Kidney capillary endothelial cell (primary cell): ENCODE measurements around the gene MYOM1.

ENCODE experiments used
- DNase-seq: peaks from one replicate; pipeline ENCODE4 v3.0.0-alpha.2; 2018; ENCODE audit warnings: low spot score

Gene MYOM1

DNA sequence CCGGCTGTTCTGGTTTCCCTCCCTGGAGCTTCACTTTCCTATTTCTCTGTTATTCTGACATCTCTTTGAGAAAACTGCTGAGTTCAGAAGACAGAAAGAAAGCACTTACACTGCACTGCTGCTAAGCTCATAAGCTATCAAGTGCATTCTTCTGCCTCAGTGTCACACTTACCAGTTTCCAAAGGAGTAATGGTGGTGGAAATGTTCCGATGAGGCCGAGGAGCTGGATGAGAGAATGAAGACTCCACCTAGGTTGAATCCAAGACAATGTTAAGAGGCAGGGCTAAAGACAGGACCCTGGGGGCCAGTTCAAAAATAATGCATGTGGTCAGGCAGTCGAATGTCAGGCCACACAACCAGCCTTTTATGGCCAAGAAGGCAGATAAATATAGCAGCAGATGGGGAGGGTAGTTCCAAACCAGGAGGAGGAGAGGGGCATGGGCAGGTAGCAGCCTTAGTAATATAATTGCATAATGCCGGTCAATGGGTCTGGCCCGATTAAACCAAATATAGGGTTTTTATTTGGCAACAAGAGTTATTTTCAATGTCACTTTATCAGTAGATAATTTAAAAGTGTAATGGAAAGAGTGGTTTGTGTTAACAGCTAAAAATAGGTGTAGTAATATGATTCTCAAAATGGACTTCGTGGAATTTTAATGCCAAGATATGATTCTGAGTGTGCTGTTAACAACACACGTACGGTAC, at the start of gene MYOM1:
Gene MYOM1 (minus strand): TSS at position 338 of the 705 bp plus-strand sequence. CDS start 4,745 bp downstream, outside the sequence.
- DNase-seq = no peak

DNA sequence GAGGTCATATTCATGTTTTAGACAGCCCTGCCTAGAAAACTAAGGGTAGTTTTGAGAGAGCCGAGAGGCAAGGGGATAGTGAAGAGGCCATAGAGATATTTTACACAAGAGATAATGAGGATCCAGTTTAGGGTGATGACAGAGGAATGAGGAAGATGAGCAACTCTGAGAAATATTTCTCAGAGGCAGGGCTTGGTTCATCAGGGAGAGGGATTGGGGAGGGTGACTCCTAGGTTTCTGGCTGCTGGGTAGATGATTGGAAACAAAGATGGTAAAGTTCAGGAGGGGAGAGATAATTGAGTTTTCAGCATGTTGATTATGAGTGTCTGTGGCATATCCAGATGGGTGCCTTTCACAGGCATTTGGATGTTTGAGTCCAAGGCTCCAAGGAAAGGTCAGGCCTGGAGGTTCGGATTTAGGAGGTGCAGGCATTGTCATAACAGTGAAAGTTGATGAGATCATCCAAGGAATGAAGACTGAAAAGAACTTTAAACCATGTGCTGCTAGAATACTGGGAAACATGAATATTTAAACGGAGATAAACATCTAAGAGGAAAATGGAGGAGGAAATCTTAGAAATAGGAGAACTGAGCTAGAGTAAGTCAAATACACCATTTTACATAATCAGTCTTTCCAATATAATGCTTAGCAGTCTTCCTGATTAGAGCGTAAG, 49.6 kb upstream of the MYOM1 start:
- DNase-seq = no peak

DNA sequence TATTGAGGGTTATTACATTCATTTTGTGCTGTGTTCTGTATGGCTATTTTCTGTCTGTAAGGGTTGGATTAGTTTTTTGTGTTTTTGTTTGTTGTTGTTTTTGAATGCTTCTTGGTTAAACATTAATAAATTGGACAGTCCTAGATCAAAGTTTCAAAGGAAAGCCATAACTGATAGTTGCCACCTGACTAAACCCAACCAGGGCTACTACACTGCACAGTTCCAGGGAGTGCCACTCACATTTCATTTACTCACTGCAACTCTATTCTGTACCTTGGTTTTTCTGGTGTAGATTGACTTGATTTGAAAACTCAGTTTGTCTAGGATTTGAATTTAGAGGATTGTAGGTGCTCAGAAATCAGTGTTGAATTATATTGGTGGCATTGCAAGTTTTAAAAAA, 48.5 kb upstream of the MYOM1 start:
- DNase-seq = no peak

GRCh38 chr18:3266062-3266608, 46.4 kb upstream of the MYOM1 start:
- no peak for DNase-seq

DNA sequence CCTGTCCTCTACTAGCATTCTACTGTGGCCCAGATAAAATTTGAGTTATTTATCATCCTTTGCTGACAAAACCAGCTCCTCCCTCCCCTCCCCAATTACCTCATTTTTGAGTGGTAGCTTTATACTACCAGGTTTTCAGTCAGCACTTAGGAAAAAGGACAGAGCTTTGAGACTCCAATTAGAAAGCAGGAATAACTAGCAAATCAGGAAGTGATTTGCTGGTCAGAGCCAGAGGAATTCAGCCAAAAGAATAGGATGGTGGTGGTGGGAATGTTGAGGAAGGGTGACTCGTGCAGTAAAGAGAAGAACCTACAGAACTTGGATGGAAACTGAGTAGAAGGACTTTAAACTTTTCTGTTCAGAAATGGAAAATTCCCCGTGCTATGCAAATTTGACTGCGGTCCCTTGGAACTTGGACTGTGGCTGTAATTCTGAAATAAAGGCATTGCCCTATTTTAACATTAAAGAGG, 45.8 kb upstream of the MYOM1 start:
- no peak for DNase-seq

DNA sequence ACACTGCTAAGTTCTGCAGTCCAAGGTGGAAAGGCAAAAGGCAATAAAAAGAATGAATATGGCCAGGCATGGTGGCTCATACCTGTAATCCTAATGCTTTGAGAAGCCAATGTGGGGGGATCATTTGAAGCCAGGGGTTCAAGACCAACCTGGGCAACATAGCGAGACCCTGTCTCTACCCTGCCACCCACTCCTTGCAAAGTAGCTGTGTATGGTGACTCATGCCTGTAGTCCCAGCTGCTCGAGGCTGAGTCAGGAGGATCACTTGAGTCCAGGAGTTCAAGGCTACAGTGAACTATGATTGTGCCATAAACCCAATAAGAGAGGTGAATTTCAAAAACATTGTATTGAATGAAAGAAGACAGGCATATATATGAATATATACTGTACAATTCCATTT, 44.6 kb upstream of the MYOM1 start:
- no peak for DNase-seq

GRCh38 chr18:3263132-3263700, 43.4 kb upstream of the MYOM1 start:
- no peak for DNase-seq

DNA sequence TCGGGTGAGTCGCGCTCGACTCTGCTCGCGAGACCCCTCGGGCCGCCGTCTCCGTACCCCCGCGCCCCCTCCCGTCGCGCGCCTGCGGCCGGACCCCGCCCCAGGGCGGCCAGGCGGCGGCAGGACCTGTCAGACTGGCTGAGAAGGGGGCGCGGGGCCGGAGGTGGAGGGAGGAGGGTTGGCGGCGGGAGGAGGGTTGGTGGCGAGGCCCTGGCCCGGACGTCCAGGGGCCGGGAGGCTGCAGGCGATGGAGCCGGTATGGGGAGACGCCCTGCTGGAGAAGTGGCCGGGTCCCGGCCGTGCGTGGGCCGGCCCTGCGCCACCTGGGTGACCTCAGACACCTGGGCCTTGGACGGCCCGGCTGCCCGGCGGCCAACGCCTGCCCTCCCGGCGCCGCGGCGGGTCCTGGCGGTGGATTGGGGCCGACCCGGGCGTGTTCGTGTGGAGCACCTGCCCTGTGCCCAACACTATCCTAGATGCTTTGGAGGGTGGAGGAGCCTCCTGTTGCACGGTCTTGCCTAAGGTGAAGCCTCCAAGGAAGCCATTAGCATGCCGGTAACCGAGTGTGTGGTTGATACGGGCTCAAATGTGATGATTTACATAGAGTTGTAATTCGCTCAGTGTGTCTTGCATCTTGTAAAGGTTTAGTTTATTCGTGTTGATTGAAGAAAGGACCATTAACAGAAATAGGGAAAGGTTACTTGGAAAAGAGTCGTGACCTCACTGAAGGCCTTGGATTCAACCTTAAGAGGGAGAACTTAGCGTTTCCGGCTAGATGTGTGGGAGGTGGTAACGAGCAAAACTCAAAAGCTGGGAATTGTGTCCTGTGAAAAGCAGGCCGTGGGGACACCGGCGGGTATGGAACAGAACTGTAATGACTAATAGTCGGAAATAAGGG, 42.7 kb upstream of the MYOM1 start:
- no peak for DNase-seq

- DNase-seq = peak; percentile 76
These were observed 41.8 kb upstream of the MYOM1 start, which contains the start of gene MYL12B for GRCh38 chr18:3261373-3262233. MYL12B (plus strand) TSS chr18:3262133; CDS start chr18:3272899, 10,766 bp downstream.

DNA sequence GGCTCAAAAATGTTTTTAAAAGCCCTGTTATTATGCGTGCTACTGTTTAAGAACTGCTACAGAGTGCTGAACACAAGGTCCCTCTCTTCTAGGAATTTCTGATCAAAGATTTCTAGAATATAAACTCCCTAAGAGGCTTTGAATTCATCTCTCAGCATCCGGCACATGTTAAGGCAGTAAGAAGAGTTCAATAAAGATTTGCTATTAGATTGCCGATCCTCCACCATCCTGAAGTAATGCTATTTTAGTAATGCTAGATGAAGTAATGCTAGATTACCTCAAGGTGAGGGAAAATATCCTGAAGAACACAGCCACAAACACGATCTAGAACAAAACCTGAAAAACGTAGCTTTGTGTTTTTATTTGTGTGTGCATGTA, 41.2 kb upstream of the MYOM1 start:
- no peak for DNase-seq

GRCh38 chr18:3257627-3258120, 37.9 kb upstream of the MYOM1 start:
- DNase-seq = no peak

DNA sequence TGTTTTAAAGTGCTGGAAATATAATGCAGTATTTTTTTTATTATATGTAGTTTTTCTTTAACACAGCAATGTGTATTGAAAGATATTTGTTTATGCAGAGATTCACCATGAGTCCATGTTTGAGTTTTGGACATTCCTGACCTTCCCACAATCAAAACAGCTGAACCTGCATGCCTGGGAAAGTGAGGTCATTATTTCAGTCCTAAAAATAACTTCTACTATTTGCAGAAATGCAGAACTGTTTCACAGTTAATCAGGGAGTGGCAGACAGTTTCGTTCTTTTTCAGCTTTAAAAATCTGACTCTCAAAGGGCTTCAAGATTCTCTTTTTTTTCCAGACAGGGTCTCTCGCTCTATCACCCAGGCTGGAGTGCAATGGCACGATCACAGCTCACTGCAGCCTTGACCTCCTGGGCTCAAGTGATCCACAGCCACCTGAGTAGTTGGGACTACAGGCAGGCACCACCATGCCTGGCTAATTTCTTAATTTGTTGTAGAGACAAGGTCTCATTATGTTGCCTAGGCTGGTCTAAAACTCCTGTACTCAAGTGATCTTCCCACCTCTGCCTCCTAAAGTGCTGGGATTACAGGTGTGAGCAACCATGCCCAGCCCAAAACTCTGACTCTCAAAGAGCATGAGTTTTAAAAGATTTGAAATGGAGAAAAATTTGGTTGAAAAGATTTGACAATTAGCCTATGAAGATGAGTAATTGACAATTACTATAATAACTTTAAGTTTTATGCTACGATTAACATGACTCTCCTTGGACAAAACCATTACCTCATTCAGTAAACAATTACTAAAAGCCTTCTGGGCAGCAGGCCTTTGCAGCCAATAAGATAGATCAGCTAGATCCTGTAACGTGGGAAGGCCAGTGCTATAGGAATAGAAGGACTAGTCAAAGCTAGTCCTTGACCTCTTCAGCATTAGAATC, 37.2 kb upstream of the MYOM1 start:
- no peak for DNase-seq

- DNase-seq = no peak
These were observed 35.9 kb upstream of the MYOM1 start for GRCh38 chr18:3255611-3256165.

DNA sequence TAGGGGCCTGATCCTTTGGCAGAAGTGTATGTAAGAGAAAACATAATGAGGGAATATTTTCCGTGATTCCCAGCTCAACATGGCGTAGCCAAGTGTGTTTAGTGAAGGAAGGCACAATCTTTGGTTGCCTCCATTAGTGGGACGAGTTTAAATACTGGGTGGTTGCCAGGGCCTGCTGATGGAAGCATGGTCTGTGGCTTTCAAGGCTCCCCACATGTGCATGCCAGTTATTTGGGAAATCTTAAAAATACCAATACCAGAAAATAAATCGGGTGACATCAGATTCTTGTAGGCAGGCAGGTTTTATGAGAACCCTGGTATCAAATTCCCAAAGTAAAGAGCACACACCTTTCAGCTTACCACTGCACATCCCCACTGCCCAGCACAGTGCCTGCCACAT, 35.0 kb upstream of the MYOM1 start:
- no peak for DNase-seq

DNA sequence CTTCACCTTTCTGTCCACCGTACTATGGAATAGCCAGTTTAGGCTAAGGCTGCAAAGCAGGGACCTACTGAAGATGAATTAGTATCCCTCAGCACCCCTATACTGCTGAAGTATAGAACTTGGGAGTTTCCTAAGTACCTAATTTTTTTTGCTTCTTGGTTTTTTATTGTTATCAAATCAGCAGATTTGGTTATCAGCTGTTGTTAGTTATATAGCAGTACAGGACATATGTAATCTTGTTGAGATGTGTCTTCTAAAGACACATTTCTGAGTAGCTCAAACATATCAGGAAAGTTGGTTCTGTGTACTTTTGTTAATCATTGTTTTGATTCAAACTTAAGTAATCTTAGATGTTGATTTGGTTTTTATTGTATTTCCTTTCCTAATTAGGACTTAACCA, 33.1 kb upstream of the MYOM1 start:
- no peak for DNase-seq

- DNase-seq = no peak
These were observed 32.2 kb upstream of the MYOM1 start for GRCh38 chr18:3251963-3252277.

- DNase-seq = no peak
These were observed 31.6 kb upstream of the MYOM1 start for GRCh38 chr18:3251249-3251962.

DNA sequence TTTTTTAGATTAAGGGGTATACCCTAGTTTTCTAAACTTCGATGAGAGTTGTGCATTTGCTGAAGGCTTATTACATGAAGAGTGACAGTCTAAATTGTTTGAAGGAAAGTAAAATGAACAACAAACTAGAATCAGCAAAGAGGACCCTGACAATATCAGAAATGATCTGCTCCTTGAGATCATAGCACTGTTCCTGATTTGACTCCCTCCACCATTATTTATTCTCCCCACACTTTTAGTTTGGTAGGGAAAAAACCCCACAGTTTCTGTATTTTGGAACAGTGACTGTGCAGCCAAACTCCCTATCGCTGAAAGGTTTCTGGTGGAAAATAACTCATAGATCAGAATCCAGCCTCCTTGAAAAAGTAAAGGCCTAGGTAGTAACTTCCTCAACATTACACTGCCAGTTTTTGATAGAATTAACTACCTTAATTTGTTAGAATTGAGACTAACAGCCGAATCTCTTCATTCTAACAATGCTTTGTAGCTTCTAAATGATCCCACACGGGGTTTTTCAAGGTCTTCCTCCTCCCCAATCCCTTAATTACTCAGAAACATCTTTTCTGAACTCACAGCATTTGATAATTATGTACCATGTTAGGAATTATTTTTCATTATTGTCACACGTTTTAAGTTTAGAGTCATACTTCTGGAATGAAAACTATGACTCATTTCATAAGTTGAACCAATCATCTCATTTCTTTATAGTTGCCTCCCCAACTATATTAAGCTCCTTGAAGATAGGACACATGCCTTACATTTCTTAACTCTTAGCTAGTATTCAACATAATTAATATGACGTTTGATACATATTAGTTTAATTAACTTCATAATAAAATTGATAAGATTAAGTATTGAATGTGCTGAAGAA, 30.7 kb upstream of the MYOM1 start:
- DNase-seq = peak; percentile 85
